Heart right ventricle (tissue), 16 donors: ENCODE measurements around the gene ARHGAP22. TPM values are rescaled to one million over a fixed set of nuclear protein-coding genes. Genes with fewer than 3 reads are reported as not detected.
A peak's percentile ranks its signal among the peaks of the same experiment; 100 is the strongest.

Experiments used
- ATAC-seq, 8 donors: fragments of 200-7000 bp; cut with Tn5 transposase; one replicate each; pipeline ENCODE4 v1.9.1; 2020; ENCODE audit warnings: mild to moderate bottlenecking in 8 of 8, moderate library complexity in 8 of 8, moderate number of reproducible peaks in 1 of 8
- DNase-seq, 2 donors: peaks; one replicate each; pipeline ENCODE4 v3.0.0-alpha.2; 2020
- H3K27ac ChIP-seq, 10 donors: fragments of 200-600 bp; sonication (generic) in 2 of 10; one replicate each; pipeline versions ENCODE4 v1.5.0 to v1.8.0; 2020 to 2022; ENCODE audit warnings: mild to moderate bottlenecking in 3 of 10
- H3K27me3 ChIP-seq, 7 donors: fragments of 200-600 bp; one replicate each; pipeline ENCODE4 v1.8.0; 2021 to 2022; ENCODE audit warnings: mild to moderate bottlenecking in 2 of 7
- H3K36me3 ChIP-seq, 9 donors: fragments of 200-600 bp; sonication (generic) in 1 of 9; one replicate each; pipeline versions ENCODE4 v1.5.0 to v1.8.0; 2020 to 2022; ENCODE audit warnings: mild to moderate bottlenecking in 2 of 9
- H3K4me1 ChIP-seq, 9 donors: fragments of 200-600 bp; sonication (generic) in 1 of 9; one replicate each; pipeline versions ENCODE4 v1.5.0 to v1.8.0; 2020 to 2022; ENCODE audit warnings: mild to moderate bottlenecking in 4 of 9
- H3K4me3 ChIP-seq, 10 donors: fragments of 200-600 bp; sonication (generic) in 2 of 10; one replicate each; pipeline versions ENCODE4 v1.5.0 to v1.8.0; 2020 to 2022; ENCODE audit warnings: mild to moderate bottlenecking in 7 of 10, moderate library complexity in 2 of 10
- H3K9me3 ChIP-seq, 11 donors: fragments of 200-600 bp in 10 of 11; sonication (generic) in 2 of 11; one replicate each; pipeline versions ENCODE4 v1.5.0 to v1.8.0; 2013 to 2022; ENCODE audit warnings: mild to moderate bottlenecking in 2 of 11, control low read depth in 1 of 11, moderate library complexity in 1 of 11
- CTCF ChIP-seq, 9 donors: fragments of 200-600 bp; sonication (generic) in 2 of 9; IDR thresholded peaks; one replicate each; pipeline versions ENCODE4 v1.5.0 to v1.8.0; 2021 to 2022; ENCODE audit warnings: antibody characterized with exemption in 9 of 9, mild to moderate bottlenecking in 5 of 9, moderate library complexity in 1 of 9
- WGBS, 2 donors: extraction: QIAGEN DNeasy Blood & Tissue Kit; methylation state at CpG; one replicate each; pipeline ENCODE4 v1.1.7; 2013; ENCODE audit warnings: inconsistent platforms in 1 of 2; 5-methylcytosine and 5-hydroxymethylcytosine counted together
- intact Hi-C, 10 donors: fragments of 100-400 bp; cut with DNase I; formaldehyde crosslinking; loops; one replicate each; pipeline versions ENCODE4 v1.11.1 to v1.14.2; 2022
- polyA plus RNA-seq, 2 donors: library from polyadenylated mRNA; stranded (reverse); fragments of 200-250 nt; gene quantifications; one replicate each; pipeline ENCODE4 v1.2.3, GENCODE V29; 2013
- total RNA-seq, 10 donors: library from RNA; stranded (reverse); fragmentation: NEBNext Ultra II Directional in 3 of 10; extraction: Animal tissue kit (Norgen Biotek cat#: 25700) in 3 of 10; gene quantifications; one replicate each; pipeline versions ENCODE4 v1.2.1 to v1.2.4, GENCODE V29; 2021 to 2023
- donor health status: Arrhythmogenic right ventricular cardiomyopathy.
- donor health status: ischemic (EF 13 %, LVEDD 7.1; RV severe dilation, severe dysfunction).
- donor health status: healthy with polysubstance abuse.
- donor health status: DM: no; HTN: yes; CAD: no.
- donor health status: DM: no; HTN: no; CAD: no.
- donor health status: ischemic (EF 25% LVEDD 6.9; RV normal size, moderate dysfunction).
- donor health status: ischemic (EF 25% LVEDD 5.7; RV mildly dilated, moderate dysfunction).
- donor health status: healthy.
- donor health status: DM: yes; HTN: yes; CAD: no.
- donor health status: Ischemic cardiomyopathy.
- donor health status: ischemic (EF 35%, LVEDD 5.7; RV mildly dilated, moderate dysfunction).
- donor health status: nonischemic (EF 11% LVEDD 7.7; RV severe dilation, severe dysfunction).
- donor health status: DM: yes; HTN: yes; CAD: no.
- donor health status: PGD.
- donor health status: ischemic (EF 29% LVEDD 5.4; RV normal size, mild dysfunction).
- donor health status: nonischemic (EF 23%, LVEDD 6.1; RV moderate dilation, normal function).

Gene ARHGAP22
- total and polyA plus RNA-seq, 12 donors: 1.5 to 9.3 (median 2.8) TPM

- H3K9me3 ChIP-seq: no peaks in the 10 kb centered on the region
- DNase-seq: no peak
- H3K27me3 ChIP-seq: no peaks in the 10 kb centered on the region
- no peak for ATAC-seq
- no peak overlapping the region for H3K4me3 ChIP-seq
- peaks cover 0 to 8% (median 0%) of the 10 kb centered on the region in 9 donors for H3K36me3 ChIP-seq
- no peak overlapping the region for H3K27ac ChIP-seq
- 78 to 80% methylated on average over 3 of the region's 3 CpGs for WGBS, 2 donors
- no peak for TF ChIP-seq CTCF (IDR thresholded peaks at IDR 0.05)
- H3K4me1 ChIP-seq: peaks cover 0 to 25% (median 21%) of the 10 kb centered on the region in 9 donors
- intact Hi-C loops: no loop called here
Observed at GRCh38 chr10:48400129-48400849, 204.6 kb downstream of the ARHGAP22 start.

- H3K27me3 ChIP-seq: no peaks in the 10 kb centered on the region
- 98 to 100% methylated on average over 1 of the region's 1 CpG for WGBS, 2 donors
- H3K4me1 ChIP-seq: peaks cover 0 to 30% (median 17%) of the 10 kb centered on the region in 9 donors
- H3K4me3 ChIP-seq: no peak overlapping the region
- H3K9me3 ChIP-seq: no peaks in the 10 kb centered on the region
- intact Hi-C loops: no loop called here
- H3K36me3 ChIP-seq: peaks cover 0 to 2% (median 0%) of the 10 kb centered on the region in 9 donors
- ATAC-seq: peak in 1 of 8 donors; percentile 11
- DNase-seq: no peak
- H3K27ac ChIP-seq: no peak overlapping the region
- no peak for TF ChIP-seq CTCF (IDR thresholded peaks at IDR 0.05)
Observed at GRCh38 chr10:48399551-48399950, 205.3 kb downstream of the ARHGAP22 start.

- H3K36me3 ChIP-seq: peaks cover 0 to 2% (median 0%) of the 10 kb centered on the region in 9 donors
- peak in 5 of 8 donors; percentile 26 to 50 (median 40) for ATAC-seq
- intact Hi-C loops: no loop called here
Observed at GRCh38 chr10:48399056-48399541, 205.8 kb downstream of the ARHGAP22 start.

GRCh38 chr10:48398261-48398660, 206.6 kb downstream of the ARHGAP22 start:
- no peak for DNase-seq
- Histone ChIP-seq H3K27ac (no peak overlapping the region), H3K9me3 (no peaks in the 10 kb centered on the region), H3K4me3 (no peak overlapping the region), H3K27me3 (no peaks in the 10 kb centered on the region), H3K4me1 (peaks cover 0 to 30% (median 15%) of the 10 kb centered on the region in 9 donors), H3K36me3 (peaks cover 0 to 2% (median 0%) of the 10 kb centered on the region in 9 donors)
- 93% methylated on average over 4 of the region's 4 CpGs for WGBS, 2 donors
- no peak for TF ChIP-seq CTCF (IDR thresholded peaks at IDR 0.05)
- intact Hi-C loops: no loop called here
- no peak for ATAC-seq

More at GRCh38 chr10:48399056-48399541, 205.8 kb downstream of the ARHGAP22 start:
- Histone ChIP-seq H3K4me3 (no peak overlapping the region), H3K27ac (no peak overlapping the region), H3K27me3 (no peaks in the 10 kb centered on the region), H3K4me1 (peaks cover 0 to 30% (median 15%) of the 10 kb centered on the region in 9 donors), H3K9me3 (no peaks in the 10 kb centered on the region)
- TF ChIP-seq CTCF (IDR thresholded peaks at IDR 0.05): no peak
- 50 to 57% methylated on average over 5 of the region's 5 CpGs for WGBS, 2 donors
- DNase-seq: no peak

Other genes with a start within 250 kb of the ARHGAP22 start
- 1 to 10 TPM in 5 of 10 donors, under 1 TPM in 5; 0.66 to 7.4 (median 1.0) TPM for gene WDFY4, start 79.8 kb upstream of the ARHGAP22 start, total RNA-seq
- under 1 TPM; 0.59 to 0.83 TPM for gene WDFY4, start 79.8 kb upstream of the ARHGAP22 start, polyA plus RNA-seq